ENCODE measurements around the gene RABIF.
"Not testable (repeated sequence)": the region's sequence is repeated elsewhere in the genome, so short reads cannot be mapped to it uniquely, and the experiment has no call there.

The RABIF gene

DNA sequence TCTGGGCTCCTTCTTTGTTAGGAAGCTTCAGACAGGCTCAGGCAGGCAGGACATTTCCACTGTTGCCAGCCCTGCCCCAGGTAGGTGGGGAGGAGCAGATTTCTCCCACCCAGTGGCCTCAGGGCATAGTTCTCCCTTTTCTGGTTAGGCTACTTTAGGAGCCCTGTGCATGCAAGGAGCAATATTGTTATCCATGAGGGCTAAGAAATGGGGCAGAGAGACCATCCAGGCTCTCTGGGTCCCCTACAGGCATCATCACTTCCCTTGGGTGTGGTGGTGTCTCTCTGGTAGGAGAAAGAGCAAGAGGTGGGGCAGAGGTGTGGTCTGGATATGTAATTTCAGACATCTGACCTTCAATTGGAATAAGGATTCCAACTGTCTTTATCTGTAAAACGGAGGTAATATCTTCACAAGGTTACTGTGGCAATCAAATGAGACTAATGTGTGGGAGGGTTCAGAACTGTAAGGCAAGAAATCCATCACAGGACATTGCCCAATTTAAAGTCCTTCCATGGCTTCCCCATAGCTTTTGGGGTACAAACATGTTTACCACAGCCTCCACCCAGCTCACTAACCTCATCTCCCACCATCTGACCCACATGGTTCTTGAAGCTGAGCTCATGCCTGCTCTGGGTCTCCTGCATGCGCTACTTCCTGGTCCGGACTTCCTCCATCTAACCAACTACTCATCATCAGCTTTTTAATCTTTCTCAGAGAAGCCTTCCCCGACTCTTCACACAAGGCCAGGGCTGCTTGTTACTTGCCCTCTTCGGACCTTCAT lies 52.1 kb downstream of the RABIF start:
- H3K4me3 ChIP-seq (ENCODE audit: low read depth in 1 of 2, low read length in 1 of 2): no peak overlapping the region
- H3K27ac ChIP-seq: peak overlapping the region; percentile 21
- TF ChIP-seq, protein P1, sequence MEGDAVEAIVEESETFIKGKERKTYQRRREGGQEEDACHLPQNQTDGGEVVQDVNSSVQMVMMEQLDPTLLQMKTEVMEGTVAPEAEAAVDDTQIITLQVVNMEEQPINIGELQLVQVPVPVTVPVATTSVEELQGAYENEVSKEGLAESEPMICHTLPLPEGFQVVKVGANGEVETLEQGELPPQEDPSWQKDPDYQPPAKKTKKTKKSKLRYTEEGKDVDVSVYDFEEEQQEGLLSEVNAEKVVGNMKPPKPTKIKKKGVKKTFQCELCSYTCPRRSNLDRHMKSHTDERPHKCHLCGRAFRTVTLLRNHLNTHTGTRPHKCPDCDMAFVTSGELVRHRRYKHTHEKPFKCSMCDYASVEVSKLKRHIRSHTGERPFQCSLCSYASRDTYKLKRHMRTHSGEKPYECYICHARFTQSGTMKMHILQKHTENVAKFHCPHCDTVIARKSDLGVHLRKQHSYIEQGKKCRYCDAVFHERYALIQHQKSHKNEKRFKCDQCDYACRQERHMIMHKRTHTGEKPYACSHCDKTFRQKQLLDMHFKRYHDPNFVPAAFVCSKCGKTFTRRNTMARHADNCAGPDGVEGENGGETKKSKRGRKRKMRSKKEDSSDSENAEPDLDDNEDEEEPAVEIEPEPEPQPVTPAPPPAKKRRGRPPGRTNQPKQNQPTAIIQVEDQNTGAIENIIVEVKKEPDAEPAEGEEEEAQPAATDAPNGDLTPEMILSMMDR (IDR thresholded peaks at IDR 0.05): no peak
- peaks cover 9 to 17% of the 10 kb centered on the region in 2 experiments for H3K4me1 ChIP-seq (ENCODE audit: control insufficient read depth in 1 of 2, insufficient read depth in 1 of 2, low read depth in 1 of 2, low read length in 1 of 2)
- H3K9me3 ChIP-seq: no peaks in the 10 kb centered on the region
- no peaks in the 10 kb centered on the region for H3K27me3 ChIP-seq
- H3K36me3 ChIP-seq: no peaks in the 10 kb centered on the region

GRCh38 chr1:202835548-202836072 lies 53.3 kb downstream of the RABIF start:
- peaks cover 9 to 17% of the 10 kb centered on the region in 2 experiments for H3K4me1 ChIP-seq (ENCODE audit: control insufficient read depth in 1 of 2, insufficient read depth in 1 of 2, low read depth in 1 of 2, low read length in 1 of 2)
- TF ChIP-seq, protein P1 (IDR thresholded peaks at IDR 0.05): no peak
- H3K27ac ChIP-seq: no peak overlapping the region
- no peak overlapping the region for H3K4me3 ChIP-seq (ENCODE audit: low read depth in 1 of 2, low read length in 1 of 2)
- H3K36me3 ChIP-seq: no peaks in the 10 kb centered on the region
- no peaks in the 10 kb centered on the region for H3K27me3 ChIP-seq
- no peaks in the 10 kb centered on the region for H3K9me3 ChIP-seq

DNA sequence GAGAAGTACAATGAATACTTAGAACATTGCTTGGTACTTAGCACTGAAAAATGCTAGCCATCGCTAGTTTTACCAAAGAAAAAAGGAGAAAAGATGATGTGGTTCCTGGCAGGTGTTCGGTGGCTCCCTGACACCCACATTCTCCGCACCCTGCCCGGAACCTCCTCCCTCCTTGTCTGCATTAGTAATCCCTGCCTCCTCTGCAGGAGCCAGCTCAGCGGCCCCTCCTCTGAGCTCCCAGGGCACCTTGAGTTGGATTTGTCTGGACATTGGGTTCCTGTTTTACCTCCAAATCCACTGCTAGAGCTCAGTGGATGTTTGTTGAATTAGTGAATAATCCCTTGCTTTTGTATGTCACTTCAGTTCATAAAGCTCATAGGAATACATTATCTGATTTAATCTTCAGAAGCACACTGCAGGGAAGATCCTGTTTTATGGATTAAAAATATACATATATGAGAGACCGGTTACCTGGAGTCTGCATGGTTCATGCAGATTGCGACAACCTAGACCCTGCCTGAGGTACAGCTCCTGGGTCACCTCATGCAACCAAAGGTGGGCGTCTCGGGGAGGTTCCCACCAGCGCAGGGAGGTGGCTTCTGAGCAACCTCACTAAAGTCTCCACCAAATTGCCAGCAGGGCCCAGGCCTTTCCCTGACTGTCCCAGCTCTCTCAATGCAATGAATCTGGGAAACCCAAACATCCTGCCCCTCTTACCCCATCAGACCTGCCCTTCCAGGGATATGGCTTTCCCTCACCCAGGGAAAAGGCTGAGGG lies 54.0 kb downstream of the RABIF start:
- H3K36me3 ChIP-seq: no peaks in the 10 kb centered on the region
- H3K9me3 ChIP-seq: no peaks in the 10 kb centered on the region
- TF ChIP-seq, protein P1 (IDR thresholded peaks at IDR 0.05): no peak
- H3K27ac ChIP-seq: no peak overlapping the region
- no peak overlapping the region for H3K4me3 ChIP-seq (ENCODE audit: low read depth in 1 of 2, low read length in 1 of 2)
- H3K27me3 ChIP-seq: no peaks in the 10 kb centered on the region
- peaks cover 9 to 14% of the 10 kb centered on the region in 2 experiments for H3K4me1 ChIP-seq (ENCODE audit: control insufficient read depth in 1 of 2, insufficient read depth in 1 of 2, low read depth in 1 of 2, low read length in 1 of 2)

GRCh38 chr1:202831906-202832305 lies 57.0 kb downstream of the RABIF start:
- TF ChIP-seq, protein P1 (IDR thresholded peaks at IDR 0.05): no peak
- H3K4me3 ChIP-seq (ENCODE audit: low read depth in 1 of 2, low read length in 1 of 2): no peak overlapping the region
- no peaks in the 10 kb centered on the region for H3K36me3 ChIP-seq
- H3K9me3 ChIP-seq: no peaks in the 10 kb centered on the region
- no peaks in the 10 kb centered on the region for H3K27me3 ChIP-seq
- no peak overlapping the region for H3K27ac ChIP-seq
- peaks cover 4 to 8% of the 10 kb centered on the region in 2 experiments for H3K4me1 ChIP-seq (ENCODE audit: control insufficient read depth in 1 of 2, insufficient read depth in 1 of 2, low read depth in 1 of 2, low read length in 1 of 2)

GRCh38 chr1:202829223-202829622 lies 59.7 kb downstream of the RABIF start:
- H3K27ac ChIP-seq; H3K4me3 ChIP-seq (ENCODE audit: low read depth in 1 of 2, low read length in 1 of 2); H3K36me3 ChIP-seq; H3K9me3 ChIP-seq; H3K27me3 ChIP-seq; H3K4me1 ChIP-seq (ENCODE audit: control insufficient read depth in 1 of 2, insufficient read depth in 1 of 2, low read depth in 1 of 2, low read length in 1 of 2): not testable (repeated sequence)
